GM21367 (cell line): ENCODE data around the gene ZNHIT1.

ENCODE experiments used
- ATAC-seq: cut with Tn5 transposase; IDR thresholded peaks from one replicate; pipeline ENCODE4 v1.9.1; 2021; ENCODE audit not compliant: unreplicated experiment

Gene ZNHIT1

DNA sequence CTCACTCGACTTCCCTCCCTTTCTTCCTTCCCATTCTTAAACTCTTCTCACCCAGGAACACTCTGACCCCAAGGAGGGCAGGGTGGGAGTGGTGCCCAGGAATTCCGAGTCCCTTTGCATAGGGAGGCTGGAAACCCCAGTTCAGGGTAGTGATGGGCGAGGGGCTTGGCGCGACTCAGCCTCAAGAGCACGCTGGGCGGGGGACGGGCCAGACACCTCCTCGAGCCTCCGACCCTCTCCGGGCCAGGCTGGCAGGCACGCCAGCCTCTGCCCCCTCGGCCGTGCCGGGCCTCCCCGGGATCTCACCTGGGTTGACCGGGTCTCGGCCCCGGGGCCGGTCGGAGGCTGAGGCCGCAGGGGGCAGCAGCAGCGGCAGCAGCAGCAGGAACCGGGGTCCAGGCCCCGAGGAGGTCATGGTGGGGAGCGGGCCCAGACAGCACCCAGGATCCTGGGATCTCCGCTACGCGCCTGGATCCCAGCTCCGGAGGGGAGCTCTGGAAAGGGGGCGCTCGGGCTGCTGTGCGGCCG, 1.0 kb upstream of the ZNHIT1 start:
- peak; percentile 17 for ATAC-seq

DNA sequence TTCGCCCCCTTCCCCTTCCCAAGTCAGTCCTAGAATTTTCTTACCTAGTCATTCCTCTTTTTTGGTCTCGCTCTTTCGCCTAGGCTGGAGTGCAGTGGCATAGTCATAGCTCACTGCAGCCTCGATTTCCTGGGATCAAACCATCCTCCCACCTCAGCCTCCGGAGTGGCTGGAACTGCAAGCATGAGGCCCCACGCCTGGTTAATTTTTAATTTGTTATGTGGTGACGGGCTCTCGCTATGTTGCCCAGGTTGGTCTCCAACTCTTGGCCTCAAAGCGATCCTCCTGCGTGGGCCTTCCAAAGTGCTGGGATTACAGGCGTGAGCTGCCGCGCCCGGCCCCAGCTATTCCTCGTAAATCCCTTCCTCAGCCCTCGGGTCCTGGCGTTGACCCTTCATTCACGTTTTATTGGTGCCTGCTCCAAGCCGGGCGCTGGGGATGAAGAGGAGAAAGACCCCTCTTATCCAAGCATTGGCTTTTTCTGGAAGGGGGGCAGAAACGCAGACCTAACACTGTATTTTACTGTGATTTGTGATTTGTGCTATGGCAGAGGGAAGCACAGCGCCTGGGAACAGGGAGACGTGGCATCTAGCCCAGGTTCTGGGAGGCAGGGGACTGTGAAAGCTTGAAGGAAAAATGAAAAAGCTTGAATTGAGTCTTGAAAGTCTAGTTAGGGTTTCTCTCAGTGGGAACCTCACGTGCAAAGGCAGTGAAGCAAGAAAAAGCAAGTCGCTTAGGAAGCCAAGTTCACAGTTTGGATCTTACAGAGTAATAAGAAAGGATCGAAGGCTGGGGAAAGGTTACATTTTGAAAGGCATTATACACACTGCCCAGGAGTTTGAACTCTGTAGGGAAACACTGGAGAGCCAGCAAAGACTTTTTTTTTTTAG, 516 bp downstream of the ZNHIT1 start:
- ATAC-seq, result no peak

DNA sequence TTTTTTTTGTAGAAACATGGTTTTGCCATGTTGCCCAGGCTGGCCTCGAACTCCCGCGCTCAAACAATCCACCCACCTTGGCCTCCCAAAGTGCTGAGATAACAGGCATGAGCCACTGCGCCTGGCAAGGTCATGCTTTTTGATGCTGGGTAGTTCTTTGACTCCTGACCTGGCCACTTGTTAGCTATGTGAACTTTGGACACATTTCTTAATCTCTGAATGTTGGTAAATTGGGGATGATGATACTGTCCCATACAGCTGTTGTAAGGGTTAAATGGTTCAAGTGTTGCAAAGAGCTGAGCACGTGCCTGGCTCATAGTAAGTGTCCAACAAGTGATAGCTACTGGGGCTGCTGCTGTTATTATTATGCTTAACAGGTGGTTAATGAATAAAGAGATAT, 2.3 kb downstream of the ZNHIT1 start:
- no peak for ATAC-seq

DNA sequence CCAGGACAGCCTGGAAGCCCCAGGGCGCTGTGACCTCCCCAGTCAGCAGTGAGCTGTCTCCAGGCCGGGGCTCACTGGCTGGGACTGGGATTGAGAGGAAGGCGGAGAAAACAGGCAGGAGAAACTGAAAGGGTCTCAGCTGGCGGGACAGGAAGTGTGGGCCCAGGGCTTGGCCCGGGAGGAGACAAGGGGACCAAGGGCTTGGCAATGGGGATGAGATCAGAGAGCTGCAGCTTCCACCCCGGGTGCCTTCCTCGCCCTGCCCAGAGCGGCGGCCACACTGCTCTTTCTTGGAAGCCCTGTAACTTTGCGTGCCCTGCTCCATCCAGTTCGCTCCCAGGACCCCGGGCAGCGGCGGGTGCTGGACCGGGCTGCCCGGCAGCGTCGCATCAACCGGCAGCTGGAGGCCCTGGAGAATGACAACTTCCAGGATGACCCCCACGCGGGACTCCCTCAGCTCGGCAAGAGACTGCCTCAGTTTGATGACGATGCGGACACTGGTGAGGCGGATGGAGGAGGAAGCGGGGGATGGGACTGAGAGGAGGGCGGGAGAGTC, 4.4 kb downstream of the ZNHIT1 start:
- no peak for ATAC-seq

DNA sequence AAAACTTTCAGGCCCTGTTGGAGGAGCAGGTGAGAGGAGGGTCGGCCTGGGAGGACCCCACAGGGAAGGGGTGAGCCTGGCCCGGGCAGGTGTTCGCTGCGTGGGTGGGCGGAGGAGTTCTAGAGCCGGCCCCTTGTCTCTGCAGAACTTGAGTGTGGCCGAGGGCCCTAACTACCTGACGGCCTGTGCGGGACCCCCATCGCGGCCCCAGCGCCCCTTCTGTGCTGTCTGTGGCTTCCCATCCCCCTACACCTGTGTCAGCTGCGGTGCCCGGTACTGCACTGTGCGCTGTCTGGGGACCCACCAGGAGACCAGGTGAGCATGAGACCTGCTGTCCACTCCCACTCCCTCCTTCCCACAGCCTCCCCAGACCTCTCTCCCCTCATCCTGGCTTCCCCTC, 5.6 kb downstream of the ZNHIT1 start:
- no peak for ATAC-seq

DNA sequence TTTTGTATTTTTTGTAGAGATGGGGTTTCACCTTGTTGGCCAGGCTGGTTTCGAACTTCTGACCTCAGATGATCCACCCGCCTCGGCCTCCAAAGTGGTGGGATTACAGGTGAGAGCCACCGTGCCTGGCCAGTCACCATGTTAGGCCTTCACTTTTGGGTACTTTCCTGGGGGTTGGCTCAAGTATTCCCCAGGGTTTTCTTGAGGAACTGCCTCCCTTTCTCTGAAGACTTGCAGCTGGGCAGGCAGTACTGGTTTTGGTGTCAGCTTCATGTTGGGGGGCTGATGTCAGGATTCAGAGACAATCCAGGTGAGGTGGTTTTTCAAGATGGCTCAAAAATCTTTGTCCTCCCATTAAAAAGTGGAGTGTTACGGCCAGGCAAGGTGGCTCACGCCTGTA, 7.7 kb downstream of the ZNHIT1 start:
- no peak for ATAC-seq

DNA sequence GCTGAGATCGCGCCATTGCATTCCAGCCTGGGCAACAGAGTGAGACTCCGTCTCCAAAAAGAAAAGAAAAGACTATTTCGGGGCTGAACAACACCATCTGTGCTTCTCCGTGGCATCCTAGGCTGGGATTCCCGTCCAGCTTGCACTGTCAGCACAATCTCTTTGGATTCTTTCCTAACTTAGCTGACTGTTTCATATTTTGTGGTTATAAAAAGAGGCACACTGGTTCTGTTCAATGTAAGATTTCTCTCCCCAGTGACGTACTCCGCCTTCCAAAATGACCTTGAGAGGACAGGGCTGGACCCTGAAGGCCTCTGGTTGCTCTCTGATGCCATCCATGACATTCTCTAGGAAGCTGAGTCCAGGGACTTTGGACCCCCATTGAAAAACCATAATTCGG, 8.8 kb downstream of the ZNHIT1 start:
- no peak for ATAC-seq

GRCh38 chr7:101231644-101232043, 13.7 kb downstream of the ZNHIT1 start:
- no peak for ATAC-seq

- no peak for ATAC-seq
These were observed 14.3 kb downstream of the ZNHIT1 start for GRCh38 chr7:101232141-101232850.

GRCh38 chr7:101233907-101234547, 16.1 kb downstream of the ZNHIT1 start:
- ATAC-seq, result no peak

DNA sequence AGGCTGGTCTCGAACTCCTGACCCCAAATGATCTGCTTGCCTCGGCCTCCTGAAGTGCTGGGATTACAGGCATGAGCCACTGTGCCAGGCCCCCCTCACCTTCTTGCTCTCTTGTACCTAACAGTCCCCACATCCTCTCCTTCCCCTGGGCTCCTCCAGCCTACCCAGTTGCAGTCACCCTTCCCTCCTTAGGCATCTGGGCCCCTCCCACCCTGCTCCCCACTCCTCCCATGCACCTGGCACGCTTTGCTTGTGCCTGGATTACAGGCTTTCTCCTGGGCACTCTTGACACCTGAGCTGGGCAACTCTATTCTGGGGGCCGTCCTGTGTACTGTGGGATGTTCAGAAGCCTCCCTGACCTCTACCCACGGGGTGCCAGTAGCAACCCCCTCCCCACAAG, 16.7 kb downstream of the ZNHIT1 start:
- ATAC-seq, result no peak

DNA sequence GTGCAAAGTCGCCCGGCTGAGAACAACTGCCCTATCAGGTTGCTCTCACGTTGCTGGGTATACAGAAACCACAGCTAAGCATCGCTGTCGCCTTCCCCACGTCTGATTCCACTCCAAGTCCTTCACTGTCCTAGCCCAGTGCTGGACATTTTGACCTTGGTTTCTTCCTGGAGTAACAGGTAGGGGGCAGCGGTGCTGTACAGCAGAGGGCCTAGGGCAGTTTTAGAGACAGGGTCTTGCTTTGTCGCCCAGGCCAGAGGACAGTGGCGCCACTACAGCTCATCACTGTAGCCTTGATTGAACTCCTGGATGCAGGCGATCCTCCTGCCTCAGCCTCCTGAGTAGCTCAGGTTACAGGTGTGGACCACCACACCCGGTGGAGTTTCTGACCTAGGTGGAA, 17.1 kb downstream of the ZNHIT1 start:
- no peak for ATAC-seq

DNA sequence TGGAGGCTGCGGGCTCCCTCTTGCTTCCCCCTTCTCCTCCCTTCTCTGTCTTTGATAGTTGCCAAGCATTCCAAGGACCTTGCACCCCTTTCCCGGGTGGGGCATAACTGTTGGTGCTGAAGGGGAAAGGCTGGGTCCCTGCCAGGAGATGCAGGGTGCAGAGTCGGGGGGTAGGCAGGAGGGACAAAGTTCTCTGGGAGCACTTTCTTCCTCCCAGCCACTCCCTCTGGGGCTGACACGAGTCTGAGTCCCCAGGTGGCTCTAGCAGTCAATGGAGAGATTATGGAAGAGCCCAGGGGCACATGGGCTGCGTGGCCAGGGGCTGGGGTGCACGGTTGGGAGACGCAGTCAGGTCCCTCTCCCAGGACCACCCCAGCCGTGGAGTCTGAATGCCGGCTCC, 17.6 kb downstream of the ZNHIT1 start:
- ATAC-seq, result no peak

GRCh38 chr7:101236292-101236835, 18.4 kb downstream of the ZNHIT1 start:
- no peak for ATAC-seq

DNA sequence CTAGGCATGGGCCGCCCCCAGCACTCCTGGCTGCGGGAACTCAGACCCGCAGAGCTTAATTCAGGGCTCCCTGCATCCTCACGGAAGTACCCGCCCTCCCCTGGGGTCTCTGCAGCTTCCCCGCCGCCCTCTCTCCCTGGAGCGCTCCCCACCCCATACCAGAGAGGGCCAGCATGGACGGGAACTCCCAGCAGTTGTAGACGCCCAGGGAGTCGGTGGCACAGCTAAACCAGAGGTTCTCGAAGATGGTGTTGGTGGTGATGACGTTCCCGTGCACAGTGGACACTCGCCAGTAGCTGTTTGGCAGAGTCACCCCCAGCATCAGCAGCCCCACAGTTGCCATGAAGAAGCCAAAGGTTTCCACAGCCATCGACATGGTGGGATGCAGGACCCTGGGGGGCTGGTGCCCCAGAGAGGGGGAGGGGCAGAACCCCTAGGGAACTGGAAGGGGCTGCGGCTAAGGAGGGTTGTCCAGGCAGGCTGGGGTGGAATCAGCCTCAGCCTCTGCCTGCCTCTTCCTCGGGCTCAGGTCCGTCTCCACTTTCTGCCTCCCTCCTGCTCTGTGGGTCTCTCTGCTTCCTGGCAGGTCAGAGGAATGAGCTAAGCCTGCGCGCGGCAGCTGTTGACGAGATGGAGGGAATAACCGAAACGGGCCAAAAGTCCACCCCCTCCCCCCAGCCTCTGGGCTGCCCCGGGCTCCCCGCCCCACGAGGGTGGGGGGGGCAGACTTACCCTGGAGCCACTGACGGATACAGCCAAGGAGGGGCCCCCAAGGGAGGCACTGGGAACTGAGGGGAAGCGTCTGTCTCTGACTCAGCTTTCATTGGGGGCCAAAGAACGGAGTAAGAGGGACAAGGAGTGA, 19.5 kb downstream of the ZNHIT1 start, which contains the start of gene CLDN15:
Gene CLDN15, minus strand, starts transcription at position 597 of the 862 bp plus-strand sequence. Its CDS starts 221 bp downstream, at position 376.
- ATAC-seq, result no peak

DNA sequence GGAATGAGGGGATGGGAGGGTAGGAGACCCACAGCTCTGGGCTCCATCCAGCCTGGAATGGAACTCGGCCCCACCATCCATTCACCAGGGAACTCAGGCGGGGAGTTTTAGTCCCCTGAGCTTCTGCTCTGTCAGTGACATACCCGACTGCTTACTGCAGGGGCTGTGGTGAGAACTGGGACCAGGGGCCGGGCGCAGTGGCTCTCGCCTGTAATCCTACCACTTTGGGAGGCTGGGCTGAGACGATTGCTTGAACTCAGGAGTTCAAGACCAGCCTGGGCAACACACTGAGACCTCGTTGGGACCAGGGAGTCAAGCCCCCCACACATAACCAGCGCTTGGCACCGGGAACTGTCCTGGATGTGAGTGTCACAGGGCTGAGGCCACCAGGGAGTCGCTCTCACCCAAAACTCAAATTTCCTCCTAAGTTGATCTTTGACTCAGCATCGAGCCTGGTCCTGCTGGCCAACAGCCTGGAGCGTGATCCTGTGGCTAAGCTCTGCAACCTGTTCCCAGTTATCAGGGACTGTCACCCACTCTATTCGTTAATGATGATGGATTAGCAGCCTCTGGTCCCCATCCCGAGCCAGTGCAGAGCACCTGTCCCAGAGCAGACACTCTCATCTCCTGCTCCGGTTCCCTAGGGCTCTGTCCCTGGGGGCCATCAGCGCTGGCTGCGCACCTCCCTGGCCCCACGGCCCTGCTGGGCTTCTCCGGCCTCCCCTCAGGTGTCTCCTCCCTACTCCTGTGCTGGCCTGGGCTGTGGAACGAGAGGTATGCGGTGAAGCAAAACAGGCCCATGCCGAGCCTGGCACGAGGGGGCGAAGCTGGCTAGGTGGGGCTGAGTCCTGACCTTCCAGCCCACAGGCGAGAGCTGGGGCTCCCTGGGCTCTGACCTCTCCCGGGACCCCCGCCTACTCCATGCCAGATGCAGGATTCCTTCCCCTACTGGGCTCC, 20.5 kb downstream of the ZNHIT1 start:
- no peak for ATAC-seq

GRCh38 chr7:101239191-101239950, 21.4 kb downstream of the ZNHIT1 start:
- ATAC-seq, result no peak

GRCh38 chr7:101239951-101240220, 21.9 kb downstream of the ZNHIT1 start:
- ATAC-seq, result no peak
